ENCODE results near the gene PRR27.

The PRR27 gene

DNA sequence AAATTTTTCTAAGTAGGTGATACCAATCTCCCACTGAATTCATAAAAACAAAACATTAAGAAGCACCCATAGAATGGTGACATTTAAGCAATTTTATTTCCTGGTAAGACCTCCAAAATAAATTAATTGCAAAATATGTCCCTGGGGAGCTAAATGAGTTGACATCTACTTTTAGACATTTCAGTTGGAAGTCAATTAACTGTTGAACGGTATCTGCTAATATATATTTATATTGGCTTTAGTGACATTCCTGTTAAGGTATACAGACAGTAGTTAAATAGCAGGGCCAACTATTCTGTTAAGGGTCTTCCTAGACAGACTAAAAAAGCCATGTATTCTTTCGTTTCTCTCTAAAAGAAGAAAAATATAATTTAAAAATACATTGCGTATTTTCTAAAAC lies at the start of gene PRR27:
PRR27 (plus strand) TSS at position 301 of the 400 bp plus-strand sequence. CDS start 139 bp downstream, outside the sequence.
- no peak for DNase-seq

DNA sequence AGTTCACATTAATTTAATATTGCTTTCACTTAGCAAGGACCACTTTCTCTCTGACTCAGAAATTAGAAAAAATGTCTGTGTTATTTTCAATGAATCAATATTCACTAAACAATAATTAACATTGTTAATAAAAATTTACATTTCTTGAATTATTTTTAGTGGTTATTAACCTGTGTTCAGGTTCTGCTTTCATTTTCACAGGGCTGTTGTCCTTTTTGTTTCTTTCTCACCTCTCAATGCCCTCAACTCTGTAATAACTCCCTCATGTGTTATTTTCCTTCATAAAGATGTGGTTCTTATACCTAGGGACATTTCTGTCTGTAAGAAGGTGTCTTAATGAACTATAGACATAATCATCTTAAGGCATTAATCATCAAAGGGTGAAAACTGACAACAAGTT lies 43.1 kb upstream of the PRR27 start:
- no peak for DNase-seq

DNA sequence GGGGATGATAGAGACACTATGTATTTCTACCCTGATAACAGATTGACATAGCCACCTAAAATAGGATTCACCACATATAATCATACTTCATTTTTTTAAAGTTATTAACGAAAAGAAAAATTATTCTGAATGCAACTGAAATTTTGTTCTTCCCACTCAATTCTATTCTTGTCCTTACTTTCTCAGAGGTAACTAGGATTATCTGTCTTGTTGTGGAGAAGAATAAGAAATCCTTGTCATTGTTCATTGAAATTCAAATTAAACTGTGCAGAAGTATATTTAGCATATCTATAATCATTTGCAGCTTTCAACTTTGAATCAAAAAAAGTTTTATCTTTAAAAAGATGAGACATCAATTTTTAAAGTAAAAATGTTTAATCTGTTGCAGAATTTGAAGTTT lies 40.4 kb upstream of the PRR27 start:
- DNase-seq = no peak

DNA sequence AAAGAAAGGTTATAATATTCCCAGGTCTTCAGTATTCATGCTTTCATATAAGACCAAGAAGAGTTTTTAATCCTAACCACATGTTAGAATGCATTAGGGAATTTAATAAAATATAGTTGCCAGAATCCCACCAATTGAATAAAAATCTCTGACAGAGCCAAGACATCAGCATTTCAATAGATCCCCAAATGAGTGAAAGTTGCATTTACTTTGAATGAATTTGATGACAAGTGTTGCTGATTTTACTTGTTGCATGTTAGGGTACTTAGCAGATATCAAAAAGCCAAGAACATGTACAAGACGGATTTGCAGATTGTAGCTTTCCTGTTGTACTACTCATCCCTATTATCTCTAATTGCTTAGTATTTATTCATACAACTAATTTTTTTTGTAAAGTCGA lies 39.9 kb upstream of the PRR27 start:
- no peak for DNase-seq

DNA sequence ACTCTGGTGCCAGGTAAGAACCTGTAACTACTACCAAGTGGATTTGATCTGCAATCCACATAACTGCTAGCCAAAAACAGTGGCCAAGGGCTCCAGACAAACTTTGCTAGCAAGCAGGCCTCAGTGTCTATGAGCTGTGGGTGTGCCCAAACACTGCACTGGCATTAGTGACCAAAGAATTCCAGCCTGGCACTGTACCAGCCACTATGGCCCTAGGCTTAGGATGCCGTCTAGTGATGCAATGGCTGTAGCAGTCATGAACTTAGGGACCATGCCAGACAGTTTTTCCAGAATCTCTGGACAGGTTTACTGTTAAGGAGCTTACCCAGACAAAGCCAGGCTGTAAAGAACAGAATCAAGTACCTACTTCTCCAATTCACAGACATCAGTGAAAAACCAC lies 33.7 kb upstream of the PRR27 start:
- DNase-seq = no peak

DNA sequence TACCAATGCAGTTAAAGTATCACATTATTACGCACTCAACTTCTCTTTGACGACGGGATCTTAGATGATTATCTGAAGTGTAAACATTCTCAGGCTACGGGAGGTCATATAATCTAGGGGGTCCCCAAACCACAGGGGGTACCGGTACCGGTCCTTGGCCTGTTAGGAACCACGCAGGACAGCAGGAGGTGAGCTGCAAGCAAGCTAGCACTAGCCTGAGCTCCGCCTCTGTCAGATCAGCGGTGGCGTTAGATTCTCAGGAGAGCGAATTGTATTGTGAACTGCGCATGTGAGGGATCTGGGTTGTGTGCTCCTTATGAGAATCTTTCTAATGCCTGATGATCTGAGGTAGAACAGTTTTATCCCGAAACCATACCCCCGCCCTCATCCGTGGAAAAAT lies 20.6 kb upstream of the PRR27 start:
- no peak for DNase-seq

DNA sequence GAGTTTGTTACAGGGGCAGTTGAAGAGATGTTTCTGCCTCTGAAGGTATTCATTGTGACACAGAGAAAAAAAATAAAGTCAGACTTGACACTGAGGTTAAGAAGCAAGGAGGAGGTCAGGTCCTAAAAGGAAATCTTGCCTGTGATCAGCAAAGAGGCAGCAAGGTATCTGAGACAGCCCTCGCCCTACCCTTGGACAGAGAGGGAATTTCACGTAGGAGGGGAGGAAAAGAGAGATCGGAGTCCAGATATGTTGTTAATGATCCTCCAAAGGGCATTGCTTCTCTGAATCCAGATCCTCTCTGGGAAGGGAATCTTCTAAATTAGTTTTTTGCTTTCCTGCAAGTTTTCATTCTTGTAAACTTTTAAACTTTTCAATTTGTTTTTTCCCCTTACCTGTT lies 15.3 kb upstream of the PRR27 start:
- DNase-seq = no peak

DNA sequence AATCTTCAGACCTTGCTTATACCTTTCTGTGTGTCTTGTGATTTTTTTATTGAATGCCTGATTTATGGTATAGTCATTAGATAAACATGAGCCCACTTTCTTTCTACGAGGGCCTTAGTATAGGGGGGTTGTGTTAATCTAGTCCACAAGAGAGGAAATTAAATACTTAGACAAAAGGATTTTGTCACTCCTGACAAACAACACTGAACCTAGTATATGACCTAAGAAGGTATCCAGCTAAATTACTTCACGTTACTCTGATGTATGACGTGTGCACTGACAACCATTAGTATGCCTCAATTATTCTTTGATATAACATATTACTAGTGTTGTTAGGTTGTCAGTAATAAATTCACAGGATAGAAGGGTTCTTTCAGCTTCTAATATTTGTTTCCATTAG lies 2.8 kb upstream of the PRR27 start:
- no peak for DNase-seq

DNA sequence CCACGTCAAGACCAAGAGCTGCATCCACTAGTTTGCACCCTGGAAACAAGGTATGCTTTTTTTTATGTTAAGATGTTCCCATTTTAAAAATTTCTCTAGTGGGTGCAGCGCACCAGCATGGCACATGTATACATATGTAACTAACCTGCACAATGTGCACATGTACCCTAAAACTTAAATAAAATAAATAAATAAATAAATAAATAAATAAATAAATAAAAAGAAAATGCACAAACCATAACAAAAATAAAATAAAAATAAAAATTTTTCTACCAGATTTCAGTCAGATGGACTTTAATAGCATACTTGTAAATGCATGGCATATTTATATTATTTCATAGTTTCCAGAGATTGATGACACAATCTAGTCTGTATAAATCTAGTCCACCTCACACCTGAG lies 1.9 kb upstream of the PRR27 start:
- no peak for DNase-seq

DNA sequence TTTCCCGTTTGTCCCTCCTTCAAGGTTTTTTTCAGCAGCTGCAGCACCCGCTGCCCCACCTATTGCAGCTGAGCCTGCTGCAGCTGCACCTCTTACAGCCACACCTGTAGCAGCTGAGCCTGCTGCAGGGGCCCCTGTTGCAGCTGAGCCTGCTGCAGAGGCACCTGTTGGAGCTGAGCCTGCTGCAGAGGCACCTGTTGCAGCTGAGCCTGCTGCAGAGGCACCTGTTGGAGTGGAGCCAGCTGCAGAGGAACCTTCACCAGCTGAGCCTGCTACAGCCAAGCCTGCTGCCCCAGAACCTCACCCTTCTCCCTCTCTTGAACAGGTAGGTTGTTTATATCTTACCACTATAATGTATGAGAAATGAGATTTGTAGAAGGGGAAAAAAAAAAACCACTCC lies 4.5 kb downstream of the PRR27 start:
- DNase-seq = no peak

DNA sequence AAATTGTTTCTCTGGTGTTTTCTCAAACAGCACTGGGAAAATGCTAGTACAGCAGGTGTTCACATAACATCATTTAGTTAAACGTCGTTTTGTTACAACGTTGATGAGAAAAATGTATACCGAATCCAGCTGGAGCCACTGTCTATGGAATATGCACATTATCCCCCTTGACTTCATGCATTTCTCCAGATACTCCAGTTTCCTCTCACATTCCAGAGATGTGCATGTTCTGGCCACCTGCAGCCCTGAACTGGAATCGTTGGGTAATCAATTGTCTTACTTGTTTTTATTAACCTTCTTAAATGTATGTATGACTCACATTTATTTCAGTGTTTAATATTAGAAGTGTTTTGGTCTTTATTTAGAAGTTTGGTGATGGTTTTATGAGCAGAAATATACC lies 23.1 kb downstream of the PRR27 start:
- no peak for DNase-seq

DNA sequence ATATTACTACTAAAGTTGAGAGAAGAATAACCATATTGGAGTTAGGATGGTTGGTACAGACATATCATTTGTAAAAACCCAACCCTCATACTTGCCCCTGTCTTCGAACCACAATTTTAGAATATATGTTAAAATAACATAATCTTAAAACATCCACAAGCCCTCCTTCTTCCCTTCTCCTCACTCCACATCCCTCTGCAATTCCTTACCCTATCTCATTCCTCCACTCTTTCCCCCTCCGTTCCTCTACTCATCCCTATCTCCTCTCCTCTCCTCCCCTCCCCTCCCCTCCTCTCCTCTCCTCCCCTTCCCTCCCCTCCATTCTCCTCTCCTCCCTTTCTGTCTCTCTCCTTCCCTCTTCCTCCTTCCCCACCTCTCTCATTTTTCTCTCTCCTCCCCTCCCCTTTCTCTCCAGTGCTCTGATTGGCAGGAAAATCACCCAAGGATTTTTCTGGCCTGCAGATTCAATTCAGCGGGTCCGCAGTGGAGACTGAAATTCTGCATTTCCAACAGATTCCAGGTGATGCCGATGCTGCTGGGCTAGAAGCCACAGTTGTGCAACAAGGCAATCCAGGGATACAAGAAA lies 24.1 kb downstream of the PRR27 start:
- DNase-seq = no peak

DNA sequence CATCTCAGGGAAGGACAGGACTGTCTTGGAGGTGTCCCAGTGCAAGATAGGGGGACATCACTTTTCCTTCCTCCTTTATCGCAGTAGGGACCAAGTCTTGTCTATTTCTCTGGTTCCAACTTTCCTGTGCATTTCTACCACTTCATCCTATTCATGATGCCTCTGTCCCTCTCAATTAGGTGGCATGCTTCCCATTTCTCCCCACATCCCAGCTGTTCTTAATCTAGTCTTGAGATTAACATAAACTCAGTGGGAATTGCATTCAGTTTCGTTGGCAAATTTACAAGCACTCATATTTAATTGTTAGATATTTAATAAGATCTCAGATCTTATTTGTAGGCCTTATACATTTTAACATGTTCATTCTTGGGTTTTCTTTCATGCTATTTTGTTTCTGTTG lies 25.8 kb downstream of the PRR27 start:
- DNase-seq = no peak

DNA sequence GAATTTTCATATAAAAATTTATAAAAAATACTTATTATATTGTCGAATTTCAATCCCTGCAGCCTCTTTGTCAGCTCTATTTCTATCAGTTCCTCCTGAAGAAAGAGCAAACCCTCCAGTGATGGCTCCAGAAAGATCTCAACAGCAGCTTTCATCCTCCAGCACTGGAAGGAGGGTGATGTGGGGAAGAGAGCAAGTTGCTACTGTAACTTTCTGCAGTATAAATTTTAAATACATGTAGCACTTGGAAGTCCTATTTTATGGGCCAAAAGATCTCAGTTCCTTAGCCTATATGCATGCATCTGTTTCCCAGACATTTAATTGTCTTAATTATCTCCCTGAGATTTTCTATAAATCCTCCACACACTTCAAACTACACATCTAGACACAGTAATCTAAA lies 27.8 kb downstream of the PRR27 start:
- DNase-seq = no peak

DNA sequence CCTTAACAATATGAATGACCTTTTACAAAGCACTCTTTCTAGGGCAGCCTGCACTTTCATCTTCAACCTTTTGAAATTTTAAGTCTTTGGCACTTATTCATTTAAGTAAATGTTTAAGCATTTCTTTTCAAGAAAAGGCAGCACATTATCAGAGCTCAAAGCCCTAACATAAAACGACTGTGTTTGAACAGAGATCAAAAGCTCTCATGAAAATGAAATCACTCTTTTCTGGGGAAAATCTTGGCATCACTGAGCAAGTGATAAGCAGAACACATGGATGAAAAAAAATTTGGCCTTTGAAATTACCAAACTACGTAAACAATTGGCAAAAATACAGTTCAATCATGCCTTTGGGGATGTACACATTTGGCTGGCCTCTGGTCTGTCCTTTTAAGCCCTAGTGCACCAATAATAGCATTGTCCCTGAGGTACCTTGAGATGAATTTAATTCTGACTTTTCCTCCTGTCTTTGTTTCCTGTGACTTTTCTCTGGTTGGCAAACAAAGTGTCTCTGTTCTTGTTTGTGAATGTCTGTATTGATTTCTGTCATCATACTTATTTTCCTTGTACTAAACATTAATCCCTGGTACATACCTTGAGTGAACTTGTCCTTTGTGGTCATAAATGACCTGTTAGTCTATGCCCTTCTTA lies 28.6 kb downstream of the PRR27 start:
- no peak for DNase-seq

DNA sequence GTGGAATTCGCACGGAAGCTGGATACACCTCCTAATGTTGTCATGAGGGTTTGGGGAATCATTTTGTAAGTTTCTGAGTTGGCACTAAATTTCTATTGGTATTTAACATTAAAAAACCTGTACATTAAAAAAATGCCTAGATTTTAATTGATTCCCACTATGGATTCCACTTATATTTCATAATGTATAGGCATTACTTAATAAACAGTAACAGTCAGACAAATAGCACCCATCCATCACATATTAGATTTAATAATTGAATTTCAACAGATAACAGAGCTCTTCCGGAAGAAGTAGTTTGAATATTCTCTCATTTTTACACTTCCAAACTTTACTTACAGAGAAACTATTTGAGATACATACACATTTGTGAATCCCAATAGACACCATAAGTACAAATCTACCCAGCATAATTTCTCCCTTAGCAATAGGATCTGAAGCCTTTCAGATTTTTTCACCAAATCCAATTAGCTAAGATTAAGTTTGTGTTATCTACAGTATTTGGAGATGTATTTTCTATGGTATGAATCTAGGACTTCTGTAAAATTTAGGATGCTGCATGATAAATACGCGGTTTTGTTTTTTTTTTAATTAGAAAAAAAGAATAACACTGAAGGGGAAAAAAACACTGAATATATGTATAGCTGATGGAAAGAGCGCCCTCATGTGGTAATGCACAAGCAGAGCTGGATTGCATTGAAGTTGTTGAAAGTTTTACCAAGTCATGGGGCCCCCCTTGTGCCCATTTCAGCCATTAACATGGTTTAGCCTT lies 29.3 kb downstream of the PRR27 start:
- DNase-seq = no peak

DNA sequence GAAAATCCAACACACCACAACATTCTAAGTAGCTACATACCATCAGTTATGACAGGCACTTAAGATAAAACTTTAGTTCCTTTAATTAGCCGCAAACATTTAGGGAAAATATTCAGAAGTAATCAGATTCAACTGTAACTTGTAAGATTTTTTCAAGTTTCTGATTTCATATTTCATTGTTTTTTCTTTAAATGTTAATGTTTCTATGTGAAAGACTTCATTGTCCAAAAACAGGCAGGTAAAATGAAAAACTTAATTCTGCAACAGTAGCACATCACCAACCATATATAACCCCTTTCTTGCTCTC lies 29.9 kb downstream of the PRR27 start:
- DNase-seq = no peak

DNA sequence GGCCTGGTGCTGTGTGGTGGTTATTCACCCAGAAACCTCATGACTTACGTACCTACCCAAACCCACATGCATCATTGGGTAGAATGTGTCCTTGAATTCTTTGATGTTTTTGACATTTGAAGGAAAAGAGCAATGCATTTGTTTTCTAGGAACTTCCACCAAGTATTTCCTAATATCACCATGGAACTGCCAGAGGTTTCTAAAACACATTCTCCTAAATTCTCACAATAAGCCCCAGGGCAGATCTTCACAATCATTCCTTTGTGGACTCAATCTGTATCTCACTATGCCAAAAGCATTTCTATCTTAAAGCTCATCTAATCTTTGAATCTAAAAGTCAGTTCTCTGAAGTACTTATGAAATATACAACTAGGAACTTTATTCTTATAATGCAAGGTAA lies 33.2 kb downstream of the PRR27 start:
- DNase-seq = no peak

DNA sequence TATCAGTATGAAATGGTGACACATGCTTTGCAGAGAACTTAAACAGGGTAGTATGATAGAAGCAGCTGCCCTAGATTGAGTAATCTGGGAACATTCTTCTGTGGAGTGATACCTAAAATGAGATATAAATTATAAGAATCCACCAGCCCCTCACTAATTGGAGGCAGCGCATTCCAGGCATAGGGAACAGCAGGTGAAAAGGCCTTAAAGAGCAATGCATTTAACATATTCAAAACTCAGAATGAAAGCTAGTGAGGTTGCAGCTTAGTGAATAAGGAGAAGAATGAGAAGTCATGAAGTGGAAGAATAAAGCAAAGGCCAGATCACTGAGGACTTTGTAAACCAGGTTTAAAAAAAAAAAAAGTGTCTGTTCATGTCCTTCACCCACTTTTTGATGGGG lies 36.5 kb downstream of the PRR27 start:
- no peak for DNase-seq

DNA sequence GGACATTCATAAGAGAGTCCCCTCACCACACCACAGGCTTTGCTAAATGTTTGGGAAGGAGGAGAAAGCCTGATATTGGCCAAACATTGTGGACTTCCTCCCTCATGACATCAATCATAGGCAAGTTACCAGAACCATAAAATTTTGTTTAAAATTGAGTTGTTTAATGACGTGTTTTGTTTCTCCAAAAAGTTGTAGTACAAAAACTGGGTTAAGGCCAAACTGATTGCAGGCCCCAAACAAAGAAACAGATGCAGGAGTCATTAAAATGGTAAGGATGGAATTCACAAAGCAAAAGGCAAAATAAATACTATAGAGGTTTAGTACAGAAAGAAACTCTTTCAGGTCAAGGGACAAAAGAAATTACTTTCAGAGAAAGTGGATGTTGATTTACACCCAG lies 37.6 kb downstream of the PRR27 start:
- no peak for DNase-seq

DNA sequence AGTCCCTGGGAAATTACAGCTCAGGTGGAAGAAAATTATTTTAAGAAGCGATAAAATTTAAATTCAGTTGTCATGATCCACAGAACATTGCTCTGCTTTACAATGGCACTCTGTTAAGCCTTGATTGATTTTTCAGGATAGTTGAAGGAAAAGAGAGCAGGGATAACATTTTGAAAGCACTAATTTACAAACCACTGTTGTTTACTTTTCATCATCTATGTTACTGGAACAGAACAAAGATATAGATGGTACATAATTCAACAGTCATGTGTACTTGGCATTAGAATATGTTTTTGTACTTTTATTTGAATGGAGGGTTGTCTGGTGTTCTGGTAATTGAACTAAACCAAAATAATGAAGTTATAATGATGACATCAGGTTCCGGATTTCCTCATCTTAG lies 38.9 kb downstream of the PRR27 start:
- DNase-seq = no peak

DNA sequence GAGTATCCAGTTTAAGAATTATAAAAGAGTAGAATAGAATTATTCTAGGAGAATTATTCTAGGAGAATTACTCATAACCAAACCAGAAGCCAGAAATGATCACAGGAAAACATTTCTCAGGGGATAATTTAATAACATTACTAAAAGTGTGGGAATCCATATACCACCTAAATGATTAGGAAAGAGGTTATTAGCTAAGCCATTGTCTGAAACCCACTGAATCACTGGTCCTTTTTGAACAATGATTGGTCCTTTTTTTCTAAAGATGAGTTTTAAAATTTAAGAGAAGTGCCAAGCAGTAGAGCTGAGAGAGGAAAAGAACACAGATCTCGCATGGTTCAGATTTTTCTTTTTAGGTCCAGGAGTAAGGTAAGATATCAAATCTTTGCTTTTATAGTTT lies 41.4 kb downstream of the PRR27 start, which contains the start of gene ODAM:
ODAM (plus strand) TSS at position 301 of the 400 bp plus-strand sequence. CDS start 819 bp downstream, outside the sequence.
- DNase-seq = no peak

DNA sequence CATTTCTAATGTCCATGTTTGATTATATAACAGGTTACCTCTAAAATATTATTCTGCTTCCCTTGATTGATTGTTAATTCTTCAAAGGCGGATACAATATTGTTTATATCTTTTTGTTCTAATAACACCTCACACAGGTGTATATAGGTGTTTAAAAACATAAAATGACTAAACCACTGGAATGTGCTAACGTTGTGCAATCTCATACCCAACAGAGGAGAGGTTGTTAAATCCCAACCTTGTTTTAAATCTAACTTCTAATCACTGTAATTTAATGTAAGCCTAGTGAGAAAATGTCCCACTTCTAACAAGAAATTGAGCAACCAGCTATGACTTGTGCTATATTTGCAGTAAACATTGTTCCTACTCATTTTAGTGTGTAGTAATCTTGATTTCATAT lies 42.8 kb downstream of the PRR27 start:
- DNase-seq = no peak

DNA sequence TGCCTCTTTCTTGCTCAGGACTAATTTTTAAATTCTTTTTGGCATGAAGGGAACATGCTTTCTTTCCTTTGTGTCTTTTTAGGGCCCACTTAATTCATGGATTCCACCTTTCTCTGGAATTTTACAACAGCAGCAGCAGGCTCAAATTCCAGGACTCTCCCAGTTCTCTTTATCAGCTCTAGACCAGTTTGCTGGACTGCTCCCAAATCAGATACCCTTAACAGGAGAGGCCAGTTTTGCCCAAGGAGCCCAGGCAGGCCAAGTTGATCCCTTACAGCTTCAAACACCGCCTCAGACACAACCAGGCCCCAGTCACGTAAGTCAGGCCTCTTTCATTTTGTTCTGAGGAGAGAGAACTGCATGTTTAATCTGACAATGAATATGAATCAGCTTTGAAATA lies 43.8 kb downstream of the PRR27 start:
- no peak for DNase-seq

DNA sequence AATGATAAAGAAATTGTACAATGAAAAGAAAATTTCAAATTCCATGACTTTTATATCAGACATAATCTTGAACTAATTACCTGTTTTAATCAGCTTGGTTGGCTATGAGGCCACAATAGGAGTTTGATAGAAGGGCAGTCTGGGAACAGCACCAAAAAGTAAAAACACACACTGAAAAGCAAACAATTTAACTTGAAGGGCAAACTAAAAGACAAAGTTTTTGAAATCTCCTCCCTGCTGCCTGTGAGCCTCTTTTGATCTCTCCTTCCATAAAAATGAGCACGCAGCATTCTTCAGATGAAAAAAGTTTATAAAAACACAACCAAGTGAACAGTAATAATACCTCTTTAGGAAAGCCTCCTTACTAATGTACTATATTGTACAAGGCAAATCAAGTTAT lies 49.6 kb downstream of the PRR27 start:
- DNase-seq = no peak

Measured in activated CD4-positive, alpha-beta T cell treated with anti-CD3 and anti-CD28 coated beads, Interleukin-2, amount 50 U/mL, for 4 hours (primary cell).